HuH-7 (cell line): ENCODE results near the gene HSPB7.
"Not testable (repeated sequence)": the region's sequence is repeated elsewhere in the genome, so short reads cannot be mapped to it uniquely, and the experiment has no call there.

Source experiments
- DNase-seq: peaks from one replicate; pipeline ENCODE4 v3.0.0; 2011; ENCODE audit warnings: low spot score

Gene HSPB7

DNA sequence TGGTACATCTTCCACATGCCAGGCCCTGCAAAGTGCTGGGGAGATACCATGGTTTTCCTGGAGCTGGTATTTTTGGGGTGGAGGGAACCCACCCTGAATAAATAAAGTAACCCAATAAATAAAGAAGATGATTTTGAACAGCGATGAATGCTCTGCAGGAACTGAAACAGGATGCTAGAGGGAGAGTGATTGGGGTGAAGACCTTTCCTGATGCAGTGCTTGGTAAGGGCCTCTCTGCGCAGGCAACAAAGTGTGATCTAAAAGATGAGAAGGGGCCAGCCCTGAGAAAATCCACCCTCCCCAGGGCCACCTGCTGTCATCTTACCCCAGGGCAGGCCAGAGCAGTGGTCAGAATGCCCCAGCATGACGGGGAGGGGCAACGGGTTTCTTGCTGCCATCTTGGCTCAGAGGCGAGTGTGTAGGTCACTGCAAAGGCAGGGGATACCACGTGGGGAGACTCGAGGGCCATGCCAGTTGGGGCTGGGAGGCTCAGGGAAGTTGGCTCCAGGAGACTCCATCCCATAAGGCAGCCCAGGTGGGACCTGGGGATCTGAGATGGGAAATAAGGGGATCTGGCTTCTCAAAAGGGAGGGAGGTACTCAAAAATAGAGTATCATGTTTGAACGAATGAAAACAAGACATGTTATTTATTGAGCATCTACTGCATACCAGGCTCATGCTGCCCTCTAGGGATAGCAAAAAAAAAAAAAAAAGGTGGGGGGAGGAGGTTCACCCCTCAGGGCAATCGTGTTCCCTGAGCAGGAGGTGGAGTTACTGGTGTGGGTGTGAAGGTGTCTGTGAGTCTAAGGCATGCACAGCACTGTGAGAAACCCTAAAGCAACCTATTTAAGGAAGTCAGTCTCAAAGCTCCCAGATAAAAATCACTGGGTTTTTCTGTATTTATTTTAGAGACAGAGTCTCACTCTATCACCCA lies 11.0 kb downstream of the HSPB7 start:
- no peak for DNase-seq

DNA sequence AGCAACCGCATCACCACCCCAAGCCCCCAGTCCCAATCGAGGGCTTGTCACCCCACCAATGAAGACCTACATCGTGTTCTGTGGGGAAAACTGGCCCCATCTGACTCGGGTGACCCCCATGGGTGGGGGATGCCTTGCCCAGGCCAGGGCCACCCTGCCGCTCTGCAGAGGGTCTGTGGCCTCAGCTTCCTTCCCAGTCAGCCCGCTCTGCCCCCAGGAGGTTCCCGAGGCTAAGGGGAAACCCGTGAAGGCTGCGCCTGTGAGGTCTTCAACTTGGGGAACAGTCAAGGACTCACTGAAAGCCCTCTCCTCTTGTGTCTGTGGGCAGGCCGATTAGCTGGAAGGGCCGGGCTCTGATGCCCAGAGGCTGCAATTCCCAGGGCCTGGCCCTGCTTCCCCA lies 11.8 kb downstream of the HSPB7 start:
- DNase-seq: no peak

DNA sequence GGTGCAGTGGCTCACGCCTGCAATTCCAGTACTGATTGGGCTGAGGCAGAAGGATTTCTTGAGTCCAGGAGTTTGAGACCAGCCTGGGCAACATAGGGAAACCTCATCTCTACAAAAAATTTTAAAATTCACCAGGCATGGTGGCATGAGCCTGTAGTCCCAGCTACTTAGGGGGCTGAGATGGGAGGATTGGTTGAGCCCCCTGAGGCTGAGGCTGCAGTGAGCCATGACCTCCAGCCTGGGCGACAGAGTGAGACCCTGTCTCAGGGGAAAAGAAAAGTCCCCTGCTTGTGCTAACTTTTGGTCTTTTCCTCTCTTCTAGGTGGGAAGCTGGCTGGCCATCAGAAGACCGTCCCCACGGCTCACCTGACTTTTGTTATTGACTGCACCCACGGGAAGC lies 12.2 kb downstream of the HSPB7 start:
- no peak for DNase-seq

DNA sequence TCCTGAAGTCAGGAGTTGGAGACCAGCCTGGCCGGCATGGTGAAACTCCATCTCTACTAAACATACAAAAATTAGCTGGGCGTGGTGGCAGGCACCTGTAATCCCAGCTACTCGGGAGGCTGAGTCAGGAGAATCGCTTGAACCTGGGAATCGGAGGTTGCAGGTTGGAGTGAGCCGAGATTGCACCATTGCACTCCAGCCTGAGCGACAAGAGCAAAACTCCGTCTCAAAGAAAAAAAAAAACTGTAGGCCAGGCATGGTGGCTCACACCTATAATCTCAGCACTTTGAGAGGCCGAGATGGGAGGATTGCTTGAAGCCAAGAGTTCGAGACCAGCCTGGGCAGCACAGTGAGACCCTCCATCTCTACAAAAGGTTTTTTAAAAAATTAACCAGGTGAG lies 16.6 kb downstream of the HSPB7 start:
- not testable (repeated sequence) for DNase-seq

DNA sequence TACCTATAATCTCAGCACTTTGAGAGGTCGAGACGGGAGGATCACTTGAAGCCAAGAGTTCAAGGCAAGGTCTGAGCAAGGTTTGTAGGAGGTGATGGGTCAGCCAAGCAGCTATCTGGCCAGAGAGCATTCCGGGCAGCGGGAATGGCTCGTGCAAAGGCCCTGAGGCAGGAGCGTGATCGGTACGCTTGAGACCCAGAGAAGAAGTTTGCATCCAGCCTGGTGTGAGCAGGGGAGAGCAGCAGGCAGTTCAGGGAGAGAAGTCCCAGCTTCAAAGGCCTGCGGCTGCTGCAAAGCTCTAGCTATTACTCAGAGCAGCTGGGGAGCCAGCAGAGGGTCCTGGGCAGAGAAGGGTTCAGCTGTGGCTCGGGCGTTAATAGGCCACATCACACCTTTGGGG lies 18.9 kb downstream of the HSPB7 start:
- DNase-seq: no peak

DNA sequence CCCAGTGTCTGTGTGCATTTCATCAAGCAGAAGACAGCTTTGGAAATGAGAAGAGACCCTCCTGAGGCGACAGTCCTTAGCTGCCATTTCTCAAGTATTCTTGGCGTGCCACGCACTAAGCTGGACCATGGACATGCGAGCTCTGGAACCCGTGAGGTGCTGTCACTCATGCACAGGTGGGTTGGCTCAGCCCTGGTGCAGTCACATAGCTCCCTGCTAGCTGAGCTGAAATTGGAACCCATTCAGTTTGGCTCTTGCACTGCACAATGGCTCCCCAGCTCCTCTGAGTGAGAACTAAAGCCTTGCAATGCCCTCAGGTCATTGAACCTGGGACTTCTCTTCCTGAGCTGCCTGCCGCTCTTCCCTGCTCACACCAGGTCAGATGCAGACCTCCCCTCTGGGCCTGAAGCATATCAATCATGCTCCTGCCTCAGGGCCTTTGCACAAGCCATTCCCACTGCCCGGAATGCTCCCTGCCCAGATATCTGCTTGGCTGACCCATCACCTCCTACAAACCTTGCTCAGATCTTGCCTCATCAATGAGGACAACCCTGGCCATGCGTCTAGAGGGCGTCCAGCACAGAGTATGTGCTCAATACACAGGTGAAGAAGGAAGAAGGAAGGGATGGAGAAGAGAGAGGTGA lies 20.1 kb downstream of the HSPB7 start:
- DNase-seq: no peak

DNA sequence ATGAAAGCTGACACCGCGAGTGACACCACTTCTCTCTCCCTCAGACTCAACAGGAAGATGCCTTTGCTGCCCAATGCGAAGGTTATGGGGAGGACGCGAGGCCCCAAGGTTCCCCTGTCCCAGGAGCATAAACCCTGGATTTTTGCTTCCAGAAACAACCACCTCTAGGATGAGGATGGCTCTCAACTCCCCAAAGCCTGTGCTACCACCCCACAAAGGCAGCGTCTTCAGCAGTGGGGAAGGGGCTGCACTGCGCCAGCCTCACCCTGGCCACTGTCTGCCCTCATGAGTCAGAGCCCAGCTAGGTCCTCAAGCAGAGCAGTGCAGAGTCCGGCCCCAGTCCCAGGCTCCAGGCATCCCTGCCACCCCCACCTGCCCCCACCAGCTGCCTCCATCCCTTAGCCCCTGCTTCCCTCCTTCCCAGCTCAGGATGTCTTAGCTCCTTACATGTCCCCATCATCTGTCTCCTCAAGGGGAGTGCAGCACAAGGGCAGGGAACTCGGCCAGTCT lies 20.7 kb downstream of the HSPB7 start:
- no peak for DNase-seq

DNA sequence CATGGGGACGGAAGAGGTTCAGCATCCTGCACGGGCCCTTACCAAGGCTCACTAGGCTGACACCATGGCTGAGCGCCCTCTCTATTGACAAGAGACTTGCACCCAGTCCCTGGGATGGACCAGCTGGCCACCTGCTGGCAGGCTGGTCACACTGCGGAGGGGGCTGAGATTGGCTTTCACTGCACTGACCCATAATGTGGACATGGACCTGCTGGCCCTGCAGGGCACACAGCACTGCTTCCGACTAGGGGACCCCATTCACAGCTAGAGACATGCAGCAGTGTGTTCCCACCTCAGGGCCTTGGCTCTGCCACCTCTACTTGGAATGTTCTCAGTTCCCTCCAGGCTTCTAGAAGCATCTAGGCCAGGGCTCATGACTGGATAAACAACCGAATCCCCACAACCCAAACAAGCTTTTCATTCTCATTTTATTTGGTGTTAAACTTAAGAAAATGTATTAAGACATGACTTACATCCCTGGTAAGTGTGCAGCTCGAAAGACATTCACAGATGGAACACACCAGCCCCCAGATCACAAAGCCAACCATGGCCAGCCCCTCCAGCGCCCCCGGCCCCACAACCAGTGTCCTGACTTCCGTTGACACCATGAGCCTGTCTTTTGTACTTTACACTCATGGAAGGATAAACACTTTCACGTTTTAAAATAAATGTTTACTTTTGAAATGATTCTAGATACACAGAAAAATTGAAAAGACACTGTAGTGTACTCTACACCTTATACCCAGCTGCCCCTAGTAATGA lies 23.1 kb downstream of the HSPB7 start:
- peak; percentile 73 for DNase-seq

DNA sequence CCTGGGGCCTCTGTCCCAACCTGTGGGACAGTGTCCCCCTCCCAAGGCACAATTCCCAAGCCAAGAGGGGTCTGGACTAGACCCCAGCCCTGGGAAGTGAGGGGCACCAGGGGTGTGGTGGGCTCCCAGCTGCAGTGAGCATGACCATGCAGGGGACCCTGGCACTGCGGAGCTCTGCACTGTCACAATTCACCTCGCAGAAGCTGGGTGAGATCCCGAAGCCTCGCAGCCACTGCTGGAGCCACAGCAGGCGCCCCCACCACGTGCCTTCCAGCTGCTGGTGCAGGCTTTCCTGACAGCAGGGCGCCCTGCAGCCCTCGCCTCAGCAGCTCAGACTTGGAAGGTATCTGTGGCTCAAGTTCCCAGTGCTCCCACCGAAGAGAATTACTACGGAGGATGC lies 23.8 kb downstream of the HSPB7 start:
- no peak for DNase-seq

DNA sequence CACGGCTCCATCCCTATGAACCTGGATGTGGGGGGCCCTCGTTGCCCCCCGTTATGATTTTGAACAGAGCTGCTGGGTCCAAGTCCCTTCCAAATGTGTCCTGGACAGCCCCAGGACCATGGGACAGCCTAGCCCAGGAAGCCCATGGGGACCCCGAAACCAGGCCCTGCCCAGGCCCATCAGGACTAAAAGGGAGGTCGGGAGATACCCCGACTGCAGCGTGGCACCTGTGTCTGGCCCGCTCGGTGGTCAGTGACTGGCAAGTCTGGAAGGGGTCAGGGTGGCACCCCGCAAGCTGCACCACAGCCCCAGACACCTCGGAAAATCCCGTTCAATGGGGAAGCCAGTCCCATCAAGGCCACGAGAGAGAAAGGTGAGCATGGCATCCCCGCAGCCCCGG lies 24.2 kb downstream of the HSPB7 start:
- no peak for DNase-seq

DNA sequence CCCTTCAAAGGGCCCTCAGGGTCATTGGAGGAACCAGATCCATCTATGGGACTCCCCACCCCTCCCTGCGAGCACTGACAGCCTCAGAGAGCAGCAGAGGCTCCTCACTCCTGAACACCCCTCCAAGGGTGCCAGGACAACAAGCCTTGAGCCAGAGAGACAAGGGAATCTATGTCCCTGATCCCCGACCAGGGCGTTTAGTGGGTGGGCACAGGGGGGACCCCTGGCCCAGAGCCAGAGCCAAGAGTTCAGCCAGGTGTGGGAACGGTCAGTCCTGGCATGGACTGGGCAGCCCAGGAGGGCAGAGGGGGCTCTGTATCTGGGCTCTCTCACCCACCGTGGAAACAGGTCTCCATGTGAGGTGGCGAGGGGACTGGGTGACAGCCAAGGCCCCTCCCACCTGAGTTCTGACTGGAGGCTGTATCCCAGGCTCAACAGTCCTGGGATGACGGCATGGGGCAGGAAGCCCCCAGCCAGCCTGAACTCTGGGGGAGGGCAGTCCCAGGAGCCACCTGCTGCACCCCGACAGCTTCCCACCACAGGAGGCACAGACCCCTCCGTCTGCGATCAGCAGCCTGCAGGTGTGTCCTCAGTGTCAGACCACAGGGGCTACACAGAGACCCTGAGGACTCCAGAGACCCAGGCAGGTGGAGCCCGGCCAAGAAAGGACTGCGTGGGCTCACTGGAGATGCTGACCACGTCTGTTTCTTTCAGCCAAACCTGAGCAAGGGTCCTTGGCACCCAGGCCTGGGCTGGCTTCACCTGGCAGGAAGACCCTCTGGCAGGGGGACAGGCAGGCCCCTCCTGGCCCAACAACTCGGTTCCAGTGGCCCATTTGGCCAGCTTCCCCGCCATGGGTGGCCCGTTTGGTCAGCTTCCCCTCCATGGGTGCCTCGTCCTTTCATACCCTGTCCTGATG lies 25.0 kb downstream of the HSPB7 start:
- DNase-seq: no peak

DNA sequence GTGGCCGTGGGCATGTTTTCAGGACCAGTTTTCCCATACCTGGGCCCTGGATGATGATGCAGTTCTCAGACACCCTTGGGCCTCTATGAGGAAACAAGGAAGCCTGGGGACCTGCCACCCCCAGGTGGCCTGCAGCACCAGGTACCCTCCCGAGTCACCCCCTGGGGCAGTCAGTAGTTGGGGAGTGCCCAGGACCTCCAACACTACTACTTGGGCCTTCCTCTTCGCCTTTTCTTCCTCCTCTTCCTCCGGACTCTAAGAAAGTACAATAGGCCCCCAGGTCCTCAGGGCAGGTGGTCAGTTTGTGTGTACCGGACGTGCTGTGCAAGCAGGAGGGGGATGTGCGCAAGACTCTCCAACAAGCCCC lies 25.7 kb downstream of the HSPB7 start:
- no peak for DNase-seq

DNA sequence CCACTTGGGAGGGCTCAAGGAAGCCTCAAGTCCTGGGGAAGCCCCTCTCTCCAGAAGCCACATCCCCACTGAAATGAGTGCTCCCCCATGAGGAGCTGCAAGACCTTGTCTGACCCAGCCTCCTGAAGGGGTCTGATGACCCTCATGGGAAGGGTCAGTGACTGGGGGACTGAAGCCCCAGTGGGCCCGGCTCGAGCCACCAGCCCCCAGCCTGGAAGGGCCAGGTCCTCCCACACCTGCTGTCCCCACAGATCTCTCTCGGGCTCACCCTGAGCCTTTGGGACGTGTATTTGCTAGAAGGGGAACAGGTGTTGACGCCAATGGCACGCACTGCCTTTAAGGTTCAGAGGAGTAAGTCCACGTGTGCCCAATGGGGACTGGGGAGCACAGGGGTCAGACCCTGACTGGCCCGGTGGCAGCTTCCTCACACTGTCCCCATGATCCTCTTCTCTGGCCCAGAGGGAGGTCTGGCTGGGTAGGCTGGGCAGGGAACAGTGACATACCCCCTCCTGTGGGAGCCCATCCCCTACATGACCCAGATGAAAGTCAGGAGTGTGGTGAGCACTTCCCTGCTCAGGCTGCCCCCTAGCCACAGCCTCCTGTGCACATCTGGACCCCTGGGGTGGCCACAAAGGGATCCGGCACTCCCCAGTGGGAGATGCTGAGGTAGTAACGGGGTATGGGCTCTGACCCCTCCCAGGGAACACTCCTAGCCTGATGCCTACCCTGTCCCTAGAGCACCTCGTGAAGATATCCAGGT lies 26.2 kb downstream of the HSPB7 start:
- DNase-seq: no peak

DNA sequence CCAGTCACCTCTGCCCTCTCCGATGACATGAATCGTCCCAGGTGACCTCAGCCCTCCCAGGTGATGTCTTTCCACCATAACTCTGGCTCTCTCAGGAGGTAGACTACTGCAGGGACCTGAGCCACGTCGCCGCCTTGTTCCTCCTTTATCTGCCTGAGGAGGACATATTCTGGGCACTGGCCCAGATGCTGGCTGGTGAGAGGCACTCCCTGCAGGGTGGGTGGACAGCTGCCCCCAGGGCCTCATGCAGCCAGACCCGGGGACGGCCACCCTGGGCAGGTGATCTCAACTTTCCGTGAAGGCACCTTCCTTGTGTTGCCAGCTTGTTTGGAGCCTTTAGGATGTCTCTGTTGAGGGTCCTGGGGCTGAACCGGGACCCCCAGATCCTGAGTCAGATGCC lies 28.1 kb downstream of the HSPB7 start:
- DNase-seq: no peak

DNA sequence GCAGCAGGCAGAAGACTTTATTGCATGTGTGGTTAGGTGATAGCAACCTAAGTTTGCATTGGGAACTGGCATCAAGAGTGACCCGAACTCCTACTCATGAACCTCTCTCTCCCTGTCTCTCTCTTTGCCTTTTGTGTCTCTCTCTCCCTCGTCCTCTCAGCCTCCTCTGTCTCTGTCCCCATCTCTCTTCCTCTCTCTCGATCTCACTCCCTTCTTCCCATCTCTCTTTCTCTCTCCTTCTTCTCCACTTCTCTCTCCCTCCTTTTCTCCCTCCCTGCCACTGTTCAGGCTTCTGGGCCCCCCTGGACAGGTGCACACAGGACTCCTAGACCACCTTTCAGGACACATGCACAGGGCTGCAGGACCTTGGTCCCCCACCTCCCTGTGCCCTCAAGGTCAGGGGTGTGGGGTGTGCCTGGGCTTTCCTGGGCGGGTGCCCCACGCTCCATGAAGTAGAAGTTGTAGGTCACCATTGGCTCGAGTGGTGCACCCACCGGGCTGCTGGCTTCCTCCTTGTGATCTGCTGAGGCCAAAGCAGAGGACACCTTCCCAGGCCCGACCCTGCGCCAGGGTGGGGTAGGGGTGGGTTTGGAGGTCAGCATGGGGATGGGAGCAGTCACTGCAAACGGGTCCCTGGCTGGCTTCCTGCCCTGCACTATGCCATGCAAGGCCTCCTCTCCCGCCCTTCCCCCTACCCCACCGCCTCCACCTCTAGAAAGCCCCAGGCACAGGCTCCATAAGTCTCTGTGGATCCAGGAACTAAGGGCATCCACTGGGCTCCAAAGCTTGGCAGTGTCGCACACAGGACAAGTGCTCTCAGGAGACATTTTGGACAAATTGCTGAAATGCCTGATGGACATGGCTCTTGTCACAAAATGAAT lies 28.7 kb downstream of the HSPB7 start:
- DNase-seq: no peak

DNA sequence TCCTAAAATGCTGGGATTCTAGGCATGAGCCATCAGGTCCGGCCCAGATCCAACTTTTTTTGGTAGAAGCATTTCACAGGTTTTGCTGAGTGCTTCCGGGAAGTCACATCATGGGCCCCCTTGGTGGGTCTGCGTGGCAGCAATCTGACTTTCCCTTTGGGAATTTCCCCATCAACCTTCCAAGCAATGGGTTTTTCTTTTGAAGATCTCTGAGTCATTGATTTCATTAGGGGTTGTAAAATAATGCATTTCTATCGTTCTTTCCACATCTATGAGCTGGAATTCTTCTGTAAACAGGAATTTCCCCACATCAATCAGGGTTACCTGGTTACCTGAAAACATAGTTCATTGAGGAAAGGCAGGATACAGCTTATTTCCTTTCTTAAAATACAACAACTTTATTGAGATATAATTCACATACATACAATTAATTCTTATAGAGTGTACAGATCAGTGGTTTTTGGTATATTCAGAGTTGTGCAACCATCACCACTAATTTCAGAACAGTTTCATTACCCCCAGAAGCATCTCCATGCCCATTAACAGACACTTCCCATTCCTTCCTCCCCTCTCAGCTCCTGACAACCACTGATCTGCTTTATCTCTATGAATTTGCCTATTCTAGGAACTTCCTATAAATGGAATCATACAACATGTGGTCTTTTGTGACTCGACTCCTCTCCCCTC lies 32.1 kb downstream of the HSPB7 start:
- peak; percentile 34 for DNase-seq

DNA sequence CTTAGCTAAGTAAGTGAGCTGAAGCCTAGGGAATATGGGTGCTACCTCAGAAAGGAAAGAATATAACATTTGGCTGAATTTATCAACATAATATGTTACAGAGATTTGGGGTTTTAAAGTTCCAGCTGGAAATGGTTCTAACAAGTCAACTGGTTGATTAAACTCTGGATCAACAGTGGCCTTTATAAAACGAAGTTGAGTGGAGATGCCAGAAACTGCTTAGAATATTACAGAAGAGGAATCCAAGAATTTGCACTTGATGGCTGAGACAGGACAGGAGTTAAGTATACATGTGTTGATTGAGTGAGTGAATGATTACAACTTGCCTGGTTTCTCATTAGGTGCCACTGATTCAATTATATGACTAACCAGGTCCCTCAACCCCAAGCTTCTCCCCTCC lies 34.6 kb downstream of the HSPB7 start:
- no peak for DNase-seq

DNA sequence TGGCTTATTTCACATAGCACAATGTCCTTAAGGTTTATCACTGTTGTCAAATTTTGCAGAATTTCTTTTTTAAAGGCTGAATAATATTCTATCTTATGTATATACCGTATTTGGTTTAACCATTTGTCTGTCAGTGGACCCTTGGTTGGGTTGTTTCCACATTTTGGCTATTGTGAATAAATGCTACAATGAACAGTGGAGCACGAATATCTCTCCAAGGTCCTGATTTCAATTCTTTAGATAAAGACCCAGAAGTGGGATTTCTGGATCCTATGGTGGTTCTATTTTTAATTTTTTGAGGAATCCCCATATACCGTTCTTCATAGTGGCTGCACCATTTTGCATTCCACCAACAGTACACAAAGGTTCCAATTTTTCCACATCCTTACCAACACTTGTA lies 36.2 kb downstream of the HSPB7 start:
- DNase-seq: no peak

DNA sequence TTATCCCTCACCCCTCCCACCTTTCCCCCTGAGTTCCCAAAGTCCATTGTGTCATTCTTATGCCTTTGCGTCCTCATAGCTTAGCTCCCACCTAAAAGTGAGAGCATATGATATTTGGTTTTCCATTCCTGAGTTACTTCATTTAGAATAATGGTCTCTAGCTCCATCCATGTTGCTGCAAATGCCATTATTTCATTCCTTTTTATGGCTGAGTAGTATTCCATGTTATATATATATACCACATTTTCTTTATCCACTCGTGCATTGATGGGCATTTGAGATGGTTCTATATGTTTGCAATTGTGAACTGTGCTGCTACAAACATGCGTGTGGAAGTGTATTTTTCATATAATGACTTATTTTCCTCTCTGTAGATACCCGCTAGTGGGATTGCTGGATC lies 39.9 kb downstream of the HSPB7 start:
- not testable (repeated sequence) for DNase-seq
